T-helper 2 cell treated with Interferon-gamma antibody and Interleukin-4, amounts not matched to agents 5 μg/mL and 100 μg/mL, for 36 hours (primary cell): ENCODE results near the gene STARD4.

Experiments used
- DNase-seq: peaks from one replicate; pipeline ENCODE4 v3.0.0; 2021; ENCODE audit warnings: low spot score
- H3K27ac Mint-ChIP-seq: one replicate; pipeline ENCODE4 v1.8.0; 2021; ENCODE audit warnings: mild to moderate bottlenecking, mixed read lengths
- H3K27me3 Mint-ChIP-seq: one replicate; pipeline ENCODE4 v1.8.0; 2021; ENCODE audit warnings: low read depth, mixed read lengths
- H3K36me3 Mint-ChIP-seq: one replicate; pipeline ENCODE4 v1.8.0; 2021; ENCODE audit warnings: low read depth, mixed read lengths
- H3K4me1 Mint-ChIP-seq: one replicate; pipeline ENCODE4 v1.8.0; 2021; ENCODE audit warnings: low read depth, mixed read lengths
- H3K4me3 Mint-ChIP-seq: one replicate; pipeline ENCODE4 v1.8.0; 2022; ENCODE audit warnings: mild to moderate bottlenecking, moderate library complexity, mixed read lengths
- H3K9me3 Mint-ChIP-seq: one replicate; pipeline ENCODE4 v1.8.0; 2021; ENCODE audit warnings: mixed read lengths

The STARD4 gene

GRCh38 chr5:111472579-111472978, 39.8 kb downstream of the STARD4 start:
- Mint-ChIP-seq H3K4me1 (peaks cover 2% of the 10 kb centered on the region), H3K9me3 (no peaks in the 10 kb centered on the region), H3K27ac (no peak overlapping the region), H3K4me3 (no peak overlapping the region), H3K36me3 (peaks cover 36% of the 10 kb centered on the region), H3K27me3 (no peaks in the 10 kb centered on the region)
- no peak for DNase-seq

DNA sequence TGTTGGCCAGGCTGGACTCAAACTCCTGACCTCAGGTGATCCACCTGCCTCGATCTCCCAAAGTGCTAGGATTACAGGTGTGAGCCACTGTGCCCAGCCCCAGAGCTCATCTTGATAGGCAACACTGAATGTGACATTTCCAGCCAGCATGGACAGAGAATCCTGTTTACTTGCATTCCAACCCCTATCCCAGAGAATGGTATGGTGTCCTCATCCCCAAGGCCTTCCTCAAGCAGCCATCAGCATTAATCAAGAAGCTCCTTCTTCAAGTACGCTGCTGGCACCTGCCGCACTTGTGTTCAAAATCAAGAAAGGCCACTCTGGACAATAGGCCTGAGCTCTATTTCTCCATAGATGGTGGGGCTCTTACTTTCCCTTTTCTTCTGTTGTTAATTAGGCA, 40.2 kb downstream of the STARD4 start:
- no peak overlapping the region for H3K27ac Mint-ChIP-seq
- no peak for DNase-seq
- H3K4me3 Mint-ChIP-seq: no peak overlapping the region
- H3K9me3 Mint-ChIP-seq: peaks cover 2% of the 10 kb centered on the region
- H3K4me1 Mint-ChIP-seq: peaks cover 2% of the 10 kb centered on the region
- H3K36me3 Mint-ChIP-seq: peaks cover 36% of the 10 kb centered on the region
- H3K27me3 Mint-ChIP-seq: no peaks in the 10 kb centered on the region

DNA sequence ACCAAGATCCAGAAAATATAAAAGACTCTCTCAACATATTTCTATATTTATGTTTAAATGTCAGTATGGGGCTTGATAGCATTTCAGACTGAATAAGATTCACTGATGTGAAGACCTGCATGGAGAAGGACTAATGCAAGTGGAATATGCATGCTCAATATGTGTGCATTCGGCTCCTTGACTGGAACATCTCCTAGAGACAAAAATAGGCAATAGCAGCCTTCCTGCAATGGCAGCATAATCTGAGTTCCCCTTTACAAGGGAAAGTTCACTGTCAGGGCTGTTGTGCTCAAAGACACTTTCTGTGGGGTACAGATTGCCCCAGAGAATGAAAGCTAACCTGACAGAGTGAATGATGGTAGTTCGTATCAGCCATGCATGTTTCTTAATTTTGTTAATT, 42.4 kb downstream of the STARD4 start:
- Mint-ChIP-seq H3K36me3 (peaks cover 39% of the 10 kb centered on the region), H3K4me3 (no peak overlapping the region), H3K9me3 (peaks cover 16% of the 10 kb centered on the region), H3K4me1 (peaks cover 2% of the 10 kb centered on the region), H3K27me3 (no peaks in the 10 kb centered on the region), H3K27ac (no peak overlapping the region)
- no peak for DNase-seq

DNA sequence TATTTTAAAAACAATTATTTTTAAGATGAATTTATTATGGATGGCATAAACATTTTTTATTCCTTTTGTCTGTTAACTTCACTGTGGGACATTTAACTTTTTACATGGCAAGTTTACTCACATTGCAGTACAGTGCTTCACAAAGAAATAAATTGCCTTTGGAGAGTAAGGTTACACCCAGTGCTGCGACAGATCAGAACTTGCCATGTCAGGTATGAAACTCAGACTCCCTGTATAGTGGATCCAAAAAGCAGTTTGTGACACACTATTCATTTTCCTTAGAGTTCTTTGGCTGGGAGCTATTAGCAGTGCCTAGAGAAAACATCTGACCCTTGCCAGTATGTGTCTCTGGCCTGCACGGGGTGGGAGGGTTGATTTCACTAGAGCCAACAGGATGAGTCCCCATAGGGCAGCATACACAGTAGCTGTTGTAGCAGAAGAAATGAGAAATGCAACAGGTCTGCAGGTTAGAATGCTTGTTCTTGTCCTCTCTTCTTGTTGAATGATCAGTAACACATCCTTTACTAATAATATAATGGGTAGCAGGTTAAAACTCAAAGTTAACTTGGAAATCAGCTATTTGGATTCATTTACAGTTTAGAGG, 42.9 kb downstream of the STARD4 start:
- Mint-ChIP-seq H3K27me3 (no peaks in the 10 kb centered on the region), H3K4me1 (peaks cover 2% of the 10 kb centered on the region), H3K27ac (no peak overlapping the region), H3K4me3 (no peak overlapping the region), H3K9me3 (peaks cover 18% of the 10 kb centered on the region), H3K36me3 (peaks cover 42% of the 10 kb centered on the region)
- DNase-seq: no peak

DNA sequence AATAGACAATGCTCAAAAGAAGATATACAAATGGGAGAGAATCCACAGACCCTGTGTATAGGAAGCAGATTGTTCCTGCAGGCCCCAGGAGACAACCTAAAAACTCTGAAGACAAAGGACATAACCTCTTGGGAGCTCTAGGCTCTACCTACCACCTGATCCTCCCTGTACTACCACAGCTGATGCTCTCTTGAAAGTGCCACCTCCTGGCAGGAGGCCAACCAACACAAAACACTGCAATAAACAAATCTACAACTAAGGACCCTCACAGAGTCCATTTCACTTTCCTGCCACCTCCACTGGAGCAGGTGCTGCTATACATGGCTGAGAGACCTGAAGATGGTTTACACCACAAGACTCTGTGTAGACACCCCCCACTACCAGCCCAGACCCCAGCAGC, 49.0 kb downstream of the STARD4 start:
- Mint-ChIP-seq H3K36me3 (peaks cover 50% of the 10 kb centered on the region), H3K27me3 (no peaks in the 10 kb centered on the region), H3K4me3 (no peak overlapping the region), H3K4me1 (peaks cover 8% of the 10 kb centered on the region), H3K9me3 (peaks cover 28% of the 10 kb centered on the region), H3K27ac (no peak overlapping the region)
- DNase-seq: no peak

GRCh38 chr5:111461934-111462333, 50.4 kb downstream of the STARD4 start:
- Mint-ChIP-seq H3K36me3 (peaks cover 54% of the 10 kb centered on the region), H3K27me3 (no peaks in the 10 kb centered on the region), H3K4me1 (peaks cover 8% of the 10 kb centered on the region), H3K9me3 (peaks cover 25% of the 10 kb centered on the region), H3K4me3 (no peak overlapping the region), H3K27ac (peak overlapping the region; percentile 10)
- DNase-seq: no peak

DNA sequence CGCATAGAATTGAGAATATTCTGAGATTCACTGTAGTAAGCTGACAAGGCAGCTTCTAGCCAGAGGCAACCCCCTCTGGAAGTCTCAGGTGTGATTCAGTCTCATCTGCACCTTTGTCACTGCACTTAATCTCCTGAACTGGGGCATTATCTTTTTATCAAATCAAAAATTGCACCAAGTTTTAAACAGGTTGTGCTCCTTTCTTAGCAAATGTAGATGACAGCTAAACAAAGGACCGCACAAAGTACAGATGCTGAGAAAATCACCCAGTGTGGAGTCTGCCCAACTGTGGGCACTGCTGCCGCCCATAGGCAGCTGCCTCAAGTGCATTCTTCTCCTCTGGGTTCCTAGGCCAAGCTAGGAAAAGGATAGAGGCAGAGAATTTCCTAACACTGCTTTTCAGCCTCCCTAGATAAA, 51.1 kb downstream of the STARD4 start:
- no peak for DNase-seq
- Mint-ChIP-seq H3K27ac (no peak overlapping the region), H3K36me3 (peaks cover 50% of the 10 kb centered on the region)

DNA sequence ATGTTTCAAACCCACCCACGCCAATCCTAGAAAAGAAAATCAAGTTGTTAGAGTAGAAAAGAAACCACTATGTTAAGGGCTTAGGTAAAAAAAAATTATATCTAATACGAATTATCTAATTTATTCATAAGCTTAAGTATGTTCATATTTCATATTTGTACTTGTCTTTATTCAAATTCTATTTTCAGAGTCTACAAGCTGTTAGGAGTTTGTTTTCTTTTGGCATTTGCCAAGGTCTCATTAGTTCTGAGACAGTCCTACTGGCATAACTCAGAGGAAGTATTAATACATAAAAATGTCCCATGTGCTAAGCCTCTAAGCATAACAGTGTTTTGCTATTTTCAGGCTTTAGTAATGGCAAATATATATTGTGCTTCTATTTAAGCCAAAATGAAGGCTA, 57.6 kb downstream of the STARD4 start:
- Mint-ChIP-seq H3K4me1 (peaks cover 1% of the 10 kb centered on the region), H3K36me3 (peaks cover 43% of the 10 kb centered on the region), H3K27ac (no peak overlapping the region), H3K27me3 (no peaks in the 10 kb centered on the region), H3K9me3 (no peaks in the 10 kb centered on the region), H3K4me3 (no peak overlapping the region)
- DNase-seq: no peak

More for the DNA sequence above, 51.1 kb downstream of the STARD4 start:
- Mint-ChIP-seq H3K27me3 (no peaks in the 10 kb centered on the region), H3K4me1 (peaks cover 8% of the 10 kb centered on the region), H3K9me3 (peaks cover 18% of the 10 kb centered on the region), H3K4me3 (no peak overlapping the region)

DNA sequence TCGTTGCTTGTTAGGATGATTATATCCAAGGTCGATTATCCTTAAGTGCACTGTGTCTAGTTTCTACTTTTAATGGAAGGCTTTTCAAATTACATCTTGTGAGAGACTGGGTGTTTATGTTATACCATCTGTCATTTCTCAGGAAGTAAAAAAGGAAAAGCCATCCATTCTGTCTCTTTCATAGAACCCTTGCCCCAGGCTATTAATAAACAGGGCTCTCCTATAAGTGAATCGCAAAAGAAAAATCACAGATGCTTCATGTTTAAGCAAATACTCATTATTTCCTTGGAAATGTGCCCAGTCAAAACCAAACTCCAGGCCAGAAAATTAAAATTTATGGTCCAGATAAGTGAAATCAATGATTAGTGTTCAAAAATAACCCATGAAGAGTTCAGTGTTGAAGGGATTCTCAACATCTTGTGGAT, 58.1 kb downstream of the STARD4 start:
- Mint-ChIP-seq H3K27ac (no peak overlapping the region), H3K4me1 (no peaks in the 10 kb centered on the region), H3K9me3 (no peaks in the 10 kb centered on the region), H3K36me3 (peaks cover 47% of the 10 kb centered on the region), H3K4me3 (no peak overlapping the region), H3K27me3 (no peaks in the 10 kb centered on the region)
- no peak for DNase-seq

DNA sequence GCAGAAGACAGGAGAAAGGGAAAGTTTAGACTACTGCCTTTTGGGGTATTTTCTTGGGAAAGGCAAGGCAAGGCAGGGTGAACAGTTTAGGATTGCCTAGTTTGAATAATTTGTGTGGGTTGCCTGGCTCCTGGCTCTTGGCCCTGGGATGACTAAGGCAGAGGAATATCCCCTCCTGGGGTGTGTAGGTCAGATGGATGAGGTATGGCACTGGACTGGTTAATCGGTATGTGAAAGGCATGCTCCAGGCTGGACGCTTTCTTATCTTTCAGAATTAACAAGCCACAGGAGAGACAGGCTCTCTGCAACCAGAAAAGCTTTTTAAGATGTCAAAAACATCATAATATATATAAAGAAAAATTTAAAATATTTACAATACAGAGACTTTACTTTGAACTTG, 58.6 kb downstream of the STARD4 start:
- H3K36me3 Mint-ChIP-seq: peaks cover 43% of the 10 kb centered on the region

DNA sequence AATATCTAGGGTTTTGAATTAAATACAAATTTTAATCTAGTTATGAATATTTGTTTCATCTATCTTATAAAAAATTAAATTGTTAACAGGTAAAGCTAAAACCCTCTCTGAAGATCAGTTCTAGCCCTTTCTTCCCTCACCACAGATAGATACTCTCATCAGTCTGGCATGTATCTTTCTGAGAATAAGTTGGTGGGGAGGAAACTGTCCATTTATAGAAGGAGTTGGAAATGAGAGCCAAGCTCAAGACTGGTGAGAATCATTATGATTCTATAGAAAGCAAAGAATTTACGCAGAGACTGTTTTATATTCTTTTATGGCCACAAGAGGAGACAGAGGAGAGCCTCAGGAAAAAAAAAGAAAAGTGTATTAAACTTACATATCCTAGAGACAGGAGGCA, 59.0 kb downstream of the STARD4 start:
- Mint-ChIP-seq H3K36me3 (peaks cover 41% of the 10 kb centered on the region), H3K4me3 (no peak overlapping the region), H3K27ac (no peak overlapping the region), H3K4me1 (no peaks in the 10 kb centered on the region), H3K27me3 (no peaks in the 10 kb centered on the region), H3K9me3 (no peaks in the 10 kb centered on the region)
- DNase-seq: no peak

More for the DNA sequence above, 58.6 kb downstream of the STARD4 start:
- Mint-ChIP-seq H3K4me1 (no peaks in the 10 kb centered on the region), H3K27me3 (no peaks in the 10 kb centered on the region), H3K4me3 (no peak overlapping the region), H3K9me3 (no peaks in the 10 kb centered on the region), H3K27ac (no peak overlapping the region)
- DNase-seq: no peak

- no peaks in the 10 kb centered on the region for H3K27me3 Mint-ChIP-seq
- no peak for DNase-seq
- H3K36me3 Mint-ChIP-seq: peaks cover 47% of the 10 kb centered on the region
- H3K9me3 Mint-ChIP-seq: no peaks in the 10 kb centered on the region
- H3K4me1 Mint-ChIP-seq: peaks cover 3% of the 10 kb centered on the region
- no peak overlapping the region for H3K27ac Mint-ChIP-seq
- H3K4me3 Mint-ChIP-seq: no peak overlapping the region
These were observed 64.5 kb downstream of the STARD4 start for GRCh38 chr5:111447822-111448221.

DNA sequence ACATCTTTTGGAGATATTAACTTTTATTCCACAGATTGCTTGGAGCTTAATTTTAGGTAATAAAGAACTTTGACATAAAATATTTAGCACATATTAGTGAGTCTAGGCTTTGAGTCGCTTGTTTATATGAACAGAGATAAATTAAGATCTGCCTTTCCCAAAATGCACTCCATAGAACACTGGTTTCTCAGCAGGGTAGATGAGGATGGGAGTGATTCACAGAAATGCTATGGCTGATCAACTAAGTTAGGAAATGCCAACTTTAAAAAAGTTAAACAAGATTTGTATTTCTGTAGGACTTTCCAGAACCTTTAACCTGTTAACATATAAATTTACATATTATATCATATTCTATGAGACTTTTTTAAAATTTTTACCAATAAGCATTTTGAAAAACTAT, 65.2 kb downstream of the STARD4 start:
- H3K36me3 Mint-ChIP-seq: peaks cover 43% of the 10 kb centered on the region
- H3K27me3 Mint-ChIP-seq: no peaks in the 10 kb centered on the region
- H3K27ac Mint-ChIP-seq: no peak overlapping the region
- H3K4me1 Mint-ChIP-seq: peaks cover 3% of the 10 kb centered on the region
- no peaks in the 10 kb centered on the region for H3K9me3 Mint-ChIP-seq
- H3K4me3 Mint-ChIP-seq: no peak overlapping the region
- no peak for DNase-seq
